ENCODE data around the gene TULP4.
"Not testable (repeated sequence)": the region's sequence is repeated elsewhere in the genome, so short reads cannot be mapped to it uniquely, and the experiment has no call there.

Gene TULP4

GRCh38 chr6:158465257-158465656 is 153.0 kb downstream of the TULP4 start:
- H3K36me3 ChIP-seq (ENCODE audit: insufficient read depth, low read length) = no peaks in the 10 kb centered on the region; the same call in 1 of the 2 replicates
- no peaks in the 10 kb centered on the region for H3K9me3 ChIP-seq (ENCODE audit: control insufficient read depth, insufficient read depth, low read length)
- H3K4me1 ChIP-seq (ENCODE audit: insufficient read depth, low read length) = peaks cover 33% of the 10 kb centered on the region
- no peak overlapping the region for H3K9ac ChIP-seq (ENCODE audit: low read depth, low read length)

DNA sequence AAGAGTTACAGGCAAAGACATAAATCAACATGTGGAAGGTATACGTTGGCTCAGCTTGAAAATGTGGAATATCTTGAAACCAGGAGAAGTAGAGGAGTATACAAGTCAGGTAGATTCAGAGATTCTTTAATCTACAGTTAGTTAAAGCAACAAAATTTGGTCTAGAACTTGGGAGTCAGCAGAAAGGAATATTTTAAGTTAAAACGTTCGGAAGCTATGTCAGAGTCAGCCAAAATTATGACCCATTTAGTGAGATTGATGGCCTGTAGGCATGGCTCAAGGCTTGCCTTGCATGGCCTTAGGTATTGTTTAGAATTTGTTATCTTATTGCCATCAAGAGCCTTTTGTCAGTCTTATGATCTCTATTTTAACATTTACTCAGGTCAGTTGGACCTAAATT is 153.5 kb downstream of the TULP4 start:
- H3K4me1 ChIP-seq (ENCODE audit: insufficient read depth, low read length) = peaks cover 34% of the 10 kb centered on the region
- H3K9ac ChIP-seq (ENCODE audit: low read depth, low read length) = no peak overlapping the region
- no peaks in the 10 kb centered on the region for H3K9me3 ChIP-seq (ENCODE audit: control insufficient read depth, insufficient read depth, low read length)
- no peaks in the 10 kb centered on the region; the same call in 1 of the 2 replicates for H3K36me3 ChIP-seq (ENCODE audit: insufficient read depth, low read length)

DNA sequence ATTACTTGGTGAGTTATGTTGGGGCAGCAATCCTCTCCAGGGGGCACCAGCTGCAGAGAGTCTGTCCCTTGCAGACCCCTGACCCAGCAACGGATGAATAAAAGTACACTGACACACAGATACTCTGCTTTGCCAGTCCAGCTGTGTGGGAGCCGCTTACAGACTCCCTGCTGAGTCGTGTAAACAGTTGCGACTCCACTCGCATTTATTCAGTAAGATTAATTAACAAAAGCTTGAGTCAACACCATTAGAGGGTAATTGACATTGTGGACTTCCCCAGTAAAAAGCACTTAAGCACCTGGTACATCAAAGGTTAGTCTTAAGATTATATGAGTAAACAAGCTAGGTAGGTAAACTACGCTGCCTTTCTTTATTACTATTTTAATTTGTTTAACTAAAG is 155.7 kb downstream of the TULP4 start:
- Histone ChIP-seq H3K36me3 (ENCODE audit: insufficient read depth, low read length) (no peaks in the 10 kb centered on the region), H3K4me1 (ENCODE audit: insufficient read depth, low read length) (peaks cover 28% of the 10 kb centered on the region), H3K9ac (ENCODE audit: low read depth, low read length) (no peak overlapping the region), H3K9me3 (ENCODE audit: control insufficient read depth, insufficient read depth, low read length) (no peaks in the 10 kb centered on the region)

GRCh38 chr6:158468666-158469065 is 156.4 kb downstream of the TULP4 start:
- Histone ChIP-seq H3K9ac (ENCODE audit: low read depth, low read length) (no peak overlapping the region), H3K4me1 (ENCODE audit: insufficient read depth, low read length) (peaks cover 28% of the 10 kb centered on the region), H3K36me3 (ENCODE audit: insufficient read depth, low read length) (no peaks in the 10 kb centered on the region), H3K9me3 (ENCODE audit: control insufficient read depth, insufficient read depth, low read length) (no peaks in the 10 kb centered on the region)

- not testable (repeated sequence) for H3K9ac ChIP-seq (ENCODE audit: low read depth, low read length); H3K9me3 ChIP-seq (ENCODE audit: control insufficient read depth, insufficient read depth, low read length); H3K36me3 ChIP-seq (ENCODE audit: insufficient read depth, low read length)
- H3K4me1 ChIP-seq (ENCODE audit: insufficient read depth, low read length) = peaks cover 22% of the 10 kb centered on the region
Measured at GRCh38 chr6:158470023-158470422, 157.8 kb downstream of the TULP4 start.

DNA sequence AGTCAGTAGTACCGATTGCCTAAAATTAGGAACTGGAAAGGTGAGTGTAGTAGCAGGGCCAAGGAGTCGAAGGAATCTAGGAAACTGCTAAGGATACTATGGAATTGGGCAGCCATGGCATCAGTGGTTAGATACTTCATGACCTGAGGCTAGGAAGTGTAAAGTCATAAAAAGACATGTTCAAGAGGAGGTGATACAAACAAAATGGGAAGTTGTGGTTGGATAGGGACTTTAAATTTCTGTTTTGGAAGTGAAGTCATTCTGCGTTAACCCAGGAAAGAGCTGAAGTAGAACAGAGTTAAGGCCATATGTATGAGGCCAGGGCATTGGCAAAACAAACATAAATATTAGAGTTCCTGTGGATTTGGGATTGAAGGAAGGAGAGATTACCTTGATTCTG is 159.1 kb downstream of the TULP4 start:
- H3K9ac ChIP-seq (ENCODE audit: low read depth, low read length) = no peak overlapping the region
- H3K36me3 ChIP-seq (ENCODE audit: insufficient read depth, low read length) = no peaks in the 10 kb centered on the region; the same call in 1 of the 2 replicates
- peaks cover 17% of the 10 kb centered on the region; the same call in 1 of the 2 replicates for H3K4me1 ChIP-seq (ENCODE audit: insufficient read depth, low read length)
- no peaks in the 10 kb centered on the region for H3K9me3 ChIP-seq (ENCODE audit: control insufficient read depth, insufficient read depth, low read length)

- H3K4me1 ChIP-seq (ENCODE audit: insufficient read depth, low read length) = peaks cover 16% of the 10 kb centered on the region; the same call in 1 of the 2 replicates
- no peak overlapping the region for H3K9ac ChIP-seq (ENCODE audit: low read depth, low read length)
- no peaks in the 10 kb centered on the region for H3K9me3 ChIP-seq (ENCODE audit: control insufficient read depth, insufficient read depth, low read length)
- H3K36me3 ChIP-seq (ENCODE audit: insufficient read depth, low read length) = no peaks in the 10 kb centered on the region; the same call in 1 of the 2 replicates
Measured at GRCh38 chr6:158472447-158472846, 160.2 kb downstream of the TULP4 start.

GRCh38 chr6:158474961-158475343 is 162.7 kb downstream of the TULP4 start:
- no peaks in the 10 kb centered on the region for H3K9me3 ChIP-seq (ENCODE audit: control insufficient read depth, insufficient read depth, low read length)
- no peaks in the 10 kb centered on the region; the same call in 1 of the 2 replicates for H3K36me3 ChIP-seq (ENCODE audit: insufficient read depth, low read length)
- peaks cover 12% of the 10 kb centered on the region; the same call in 1 of the 2 replicates for H3K4me1 ChIP-seq (ENCODE audit: insufficient read depth, low read length)
- H3K9ac ChIP-seq (ENCODE audit: low read depth, low read length) = no peak overlapping the region

GRCh38 chr6:158475344-158476302 is 163.4 kb downstream of the TULP4 start:
- no peak overlapping the region for H3K9ac ChIP-seq (ENCODE audit: low read depth, low read length)
- H3K9me3 ChIP-seq (ENCODE audit: control insufficient read depth, insufficient read depth, low read length) = no peaks in the 10 kb centered on the region
- peaks cover 3% of the 10 kb centered on the region; the same call in 1 of the 2 replicates for H3K36me3 ChIP-seq (ENCODE audit: insufficient read depth, low read length)
- H3K4me1 ChIP-seq (ENCODE audit: insufficient read depth, low read length) = peaks cover 9% of the 10 kb centered on the region; the same call in 1 of the 2 replicates

- Histone ChIP-seq H3K9ac (ENCODE audit: low read depth, low read length) (no peak overlapping the region), H3K9me3 (ENCODE audit: control insufficient read depth, insufficient read depth, low read length) (no peaks in the 10 kb centered on the region), H3K4me1 (ENCODE audit: insufficient read depth, low read length) (peaks cover 11% of the 10 kb centered on the region; the same call in 1 of the 2 replicates), H3K36me3 (ENCODE audit: insufficient read depth, low read length) (peaks cover 3% of the 10 kb centered on the region; the same call in 1 of the 2 replicates)
Measured at GRCh38 chr6:158476389-158476788, 164.1 kb downstream of the TULP4 start.

GRCh38 chr6:158477722-158478121 is 165.5 kb downstream of the TULP4 start:
- not testable (repeated sequence) for H3K36me3 ChIP-seq (ENCODE audit: insufficient read depth, low read length); H3K9me3 ChIP-seq (ENCODE audit: control insufficient read depth, insufficient read depth, low read length); H3K9ac ChIP-seq (ENCODE audit: low read depth, low read length)
- H3K4me1 ChIP-seq (ENCODE audit: insufficient read depth, low read length) = peaks cover 22% of the 10 kb centered on the region

- Histone ChIP-seq H3K4me1 (ENCODE audit: insufficient read depth, low read length) (peaks cover 17% of the 10 kb centered on the region), H3K36me3 (ENCODE audit: insufficient read depth, low read length) (peaks cover 3% of the 10 kb centered on the region; the same call in 1 of the 2 replicates)
Measured at GRCh38 chr6:158480989-158481388, 168.7 kb downstream of the TULP4 start.

DNA sequence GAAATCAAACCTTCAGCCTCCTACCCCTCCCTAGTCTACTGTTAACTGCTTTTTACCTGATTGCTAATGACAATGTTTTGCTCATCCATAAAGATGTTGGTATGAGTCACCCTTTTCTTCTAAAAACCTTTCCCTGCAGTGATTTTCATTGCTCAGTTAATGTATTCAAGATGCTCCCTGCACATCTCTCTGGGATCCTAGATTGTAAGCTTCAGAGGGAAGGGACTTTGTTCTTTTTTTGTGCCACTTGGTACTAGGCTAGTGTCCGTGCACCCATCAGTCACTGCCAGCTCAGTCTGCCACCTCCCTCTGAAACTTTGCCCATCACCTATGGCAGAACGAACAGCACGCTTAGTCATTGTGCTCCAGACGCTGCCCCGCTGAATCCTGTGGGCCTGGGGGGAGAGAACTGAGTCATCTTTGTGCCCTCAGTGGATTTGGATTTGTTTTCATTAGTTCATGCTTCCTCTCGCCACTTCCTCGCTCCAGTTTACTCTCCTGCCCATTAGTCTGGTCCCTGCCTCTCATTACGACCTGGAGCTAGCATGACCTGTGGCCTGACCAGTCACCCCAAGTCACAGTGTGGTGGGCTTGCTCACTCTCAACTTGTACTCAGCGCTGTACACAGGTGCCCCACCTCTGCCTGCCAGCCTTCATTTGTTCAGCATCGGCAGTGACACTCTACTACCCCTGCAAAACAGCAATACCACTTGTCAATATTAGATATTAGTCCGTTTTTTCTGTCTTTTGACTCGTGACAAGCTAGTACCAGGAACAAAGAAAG is 169.6 kb downstream of the TULP4 start:
- H3K9me3 ChIP-seq (ENCODE audit: control insufficient read depth, insufficient read depth, low read length) = no peaks in the 10 kb centered on the region
- H3K9ac ChIP-seq (ENCODE audit: low read depth, low read length) = no peak overlapping the region
- peaks cover 15% of the 10 kb centered on the region for H3K4me1 ChIP-seq (ENCODE audit: insufficient read depth, low read length)
- peaks cover 3% of the 10 kb centered on the region; the same call in 1 of the 2 replicates for H3K36me3 ChIP-seq (ENCODE audit: insufficient read depth, low read length)

More at GRCh38 chr6:158480989-158481388, 168.7 kb downstream of the TULP4 start:
- no peaks in the 10 kb centered on the region for H3K9me3 ChIP-seq (ENCODE audit: control insufficient read depth, insufficient read depth, low read length)
- no peak overlapping the region for H3K9ac ChIP-seq (ENCODE audit: low read depth, low read length)

GRCh38 chr6:158485431-158485830 is 173.2 kb downstream of the TULP4 start:
- peaks cover 15% of the 10 kb centered on the region for H3K4me1 ChIP-seq (ENCODE audit: insufficient read depth, low read length)
- peaks cover under 1% of the 10 kb centered on the region; the same call in 1 of the 2 replicates for H3K36me3 ChIP-seq (ENCODE audit: insufficient read depth, low read length)
- H3K9ac ChIP-seq (ENCODE audit: low read depth, low read length) = no peak overlapping the region
- H3K9me3 ChIP-seq (ENCODE audit: control insufficient read depth, insufficient read depth, low read length) = no peaks in the 10 kb centered on the region
